Suppressor macrophage treated with lipopolysaccharide for 4 hours (primary cell): ENCODE measurements around the gene SHMT2.

Experiments used
- DNase-seq: peaks from one replicate; pipeline ENCODE4 v3.0.0-alpha.2; 2020

SHMT2 gene

GRCh38 chr12:57198329-57198728 lies 31.2 kb upstream of the SHMT2 start:
- DNase-seq = no peak

- no peak for DNase-seq
Measured at GRCh38 chr12:57199191-57199590, 30.3 kb upstream of the SHMT2 start.

GRCh38 chr12:57200497-57200896 lies 29.0 kb upstream of the SHMT2 start:
- DNase-seq = no peak

GRCh38 chr12:57201219-57201618 lies 28.3 kb upstream of the SHMT2 start:
- no peak for DNase-seq

GRCh38 chr12:57201631-57202030 lies 27.9 kb upstream of the SHMT2 start:
- no peak for DNase-seq

- DNase-seq = no peak
Measured at GRCh38 chr12:57202321-57202720, 27.2 kb upstream of the SHMT2 start.

- DNase-seq = no peak
Measured at GRCh38 chr12:57203201-57203600, 26.3 kb upstream of the SHMT2 start.

- DNase-seq = no peak
Measured at GRCh38 chr12:57203791-57204190, 25.7 kb upstream of the SHMT2 start.

- DNase-seq = no peak
Measured at GRCh38 chr12:57204454-57204853, 25.1 kb upstream of the SHMT2 start.

GRCh38 chr12:57205186-57205585 lies 24.3 kb upstream of the SHMT2 start:
- no peak for DNase-seq

- no peak for DNase-seq
Measured at GRCh38 chr12:57205931-57206330, 23.6 kb upstream of the SHMT2 start.

- no peak for DNase-seq
Measured at GRCh38 chr12:57207731-57208630, 21.5 kb upstream of the SHMT2 start.

- no peak for DNase-seq
Measured at GRCh38 chr12:57208631-57209282, 20.8 kb upstream of the SHMT2 start.

- DNase-seq = no peak
Measured at GRCh38 chr12:57209916-57210315, 19.6 kb upstream of the SHMT2 start.

GRCh38 chr12:57210461-57210860 lies 19.1 kb upstream of the SHMT2 start:
- no peak for DNase-seq

- no peak for DNase-seq
Measured at GRCh38 chr12:57210926-57211692, 18.4 kb upstream of the SHMT2 start.

- no peak for DNase-seq
Measured at GRCh38 chr12:57211791-57212700, 17.5 kb upstream of the SHMT2 start.

- DNase-seq = no peak
Measured at GRCh38 chr12:57212701-57213057, 16.8 kb upstream of the SHMT2 start.

GRCh38 chr12:57213058-57213715 lies 16.3 kb upstream of the SHMT2 start:
- peak; percentile 91 for DNase-seq

GRCh38 chr12:57213763-57214397 lies 15.6 kb upstream of the SHMT2 start:
- DNase-seq = no peak

GRCh38 chr12:57214398-57214781 lies 15.1 kb upstream of the SHMT2 start:
- peak; percentile 67 for DNase-seq

- DNase-seq = no peak
Measured at GRCh38 chr12:57215065-57215464, 14.4 kb upstream of the SHMT2 start.
